KBM-7 (cell line): ENCODE results near the gene CPVL.

Experiments used
- DNase-seq: peaks from one replicate; pipeline ENCODE4 v3.0.0-alpha.2; 2015
- in situ Hi-C: fragments of 300-500 bp; cut with MboI; formaldehyde crosslinking; loops from 2 replicates; pipeline ENCODE4 v1.14.3; 2020; ENCODE audit warnings: low sequenced_read_pairs, low pct_unique_long_range_greater_than_20kb, mixed read lengths

Gene CPVL

GRCh38 chr7:29146057-29146706, at the start of gene CPVL:
Gene CPVL (minus strand): TSS chr7:29146537. CDS start chr7:29121061, 25,476 bp downstream.
- DNase-seq: no peak

DNA sequence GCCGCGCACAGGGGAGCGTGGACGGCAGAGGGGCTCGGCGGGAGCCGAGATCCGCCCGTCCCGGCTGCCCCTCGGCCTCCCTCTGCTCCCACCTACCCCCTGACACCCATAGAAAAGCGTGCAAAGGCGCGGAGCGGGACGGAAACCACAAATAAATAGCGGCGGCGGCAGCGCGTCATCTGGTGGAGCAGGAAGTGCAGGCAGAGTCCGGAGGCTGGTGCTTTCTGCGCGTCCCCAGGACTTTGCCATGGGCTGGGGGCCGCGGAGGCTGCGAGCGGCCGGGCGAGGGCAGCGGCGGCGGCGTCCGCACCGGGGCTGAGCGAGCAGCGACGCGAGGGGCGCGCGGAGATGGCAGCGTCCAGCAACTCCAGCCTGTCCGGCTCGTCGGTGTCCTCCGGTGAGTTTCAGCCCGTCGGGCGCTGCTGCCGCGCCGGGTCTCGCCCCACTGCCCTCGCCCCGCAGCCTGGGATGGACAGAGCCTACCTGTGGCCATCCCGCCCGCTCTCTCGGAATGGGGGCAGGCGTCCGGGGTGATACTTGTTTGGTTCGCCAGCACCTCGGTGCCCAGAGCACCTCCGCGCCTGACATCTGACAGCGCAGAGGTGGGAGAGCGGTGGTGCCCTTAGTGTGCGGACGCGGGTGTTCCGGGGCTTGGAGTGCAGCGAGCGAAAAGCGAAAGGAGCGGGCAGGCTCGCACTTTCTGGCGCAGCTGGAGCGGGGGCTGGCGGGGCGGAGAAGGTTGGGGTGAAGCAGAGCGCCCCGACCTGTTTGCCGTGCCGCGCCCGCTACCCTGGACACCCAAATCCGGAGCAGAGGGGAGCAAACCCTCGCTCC, 48.5 kb upstream of the CPVL start, which contains the start of gene CHN2:
Gene CHN2 (plus strand): TSS at position 182 of the 834 bp plus-strand sequence.
- in situ Hi-C loops: no loop called here
- DNase-seq: peak; percentile 30

More at GRCh38 chr7:29146057-29146706, at the start of gene CPVL:
- in situ Hi-C loops: no loop called here

DNA sequence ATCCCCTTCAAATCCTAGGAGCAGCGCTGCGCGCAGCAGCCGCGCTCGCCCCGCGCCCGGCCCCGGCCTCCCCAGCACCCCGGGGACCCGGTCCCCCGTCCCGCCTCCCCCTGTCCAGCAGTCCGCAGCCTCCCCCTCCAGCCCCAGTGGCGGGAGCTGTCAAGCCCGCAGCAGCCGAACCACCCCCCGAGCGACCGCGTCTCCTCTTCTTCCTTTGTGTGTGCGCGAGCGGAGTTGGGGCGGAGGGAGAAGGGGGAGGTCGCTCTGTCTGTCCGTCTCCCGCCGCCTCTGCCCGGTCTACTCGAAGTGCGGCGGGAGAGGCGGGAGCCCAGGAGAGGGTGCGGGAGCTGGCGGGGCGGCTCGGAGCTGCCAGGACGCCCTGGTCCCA, 47.9 kb upstream of the CPVL start:
- DNase-seq: no peak

DNA sequence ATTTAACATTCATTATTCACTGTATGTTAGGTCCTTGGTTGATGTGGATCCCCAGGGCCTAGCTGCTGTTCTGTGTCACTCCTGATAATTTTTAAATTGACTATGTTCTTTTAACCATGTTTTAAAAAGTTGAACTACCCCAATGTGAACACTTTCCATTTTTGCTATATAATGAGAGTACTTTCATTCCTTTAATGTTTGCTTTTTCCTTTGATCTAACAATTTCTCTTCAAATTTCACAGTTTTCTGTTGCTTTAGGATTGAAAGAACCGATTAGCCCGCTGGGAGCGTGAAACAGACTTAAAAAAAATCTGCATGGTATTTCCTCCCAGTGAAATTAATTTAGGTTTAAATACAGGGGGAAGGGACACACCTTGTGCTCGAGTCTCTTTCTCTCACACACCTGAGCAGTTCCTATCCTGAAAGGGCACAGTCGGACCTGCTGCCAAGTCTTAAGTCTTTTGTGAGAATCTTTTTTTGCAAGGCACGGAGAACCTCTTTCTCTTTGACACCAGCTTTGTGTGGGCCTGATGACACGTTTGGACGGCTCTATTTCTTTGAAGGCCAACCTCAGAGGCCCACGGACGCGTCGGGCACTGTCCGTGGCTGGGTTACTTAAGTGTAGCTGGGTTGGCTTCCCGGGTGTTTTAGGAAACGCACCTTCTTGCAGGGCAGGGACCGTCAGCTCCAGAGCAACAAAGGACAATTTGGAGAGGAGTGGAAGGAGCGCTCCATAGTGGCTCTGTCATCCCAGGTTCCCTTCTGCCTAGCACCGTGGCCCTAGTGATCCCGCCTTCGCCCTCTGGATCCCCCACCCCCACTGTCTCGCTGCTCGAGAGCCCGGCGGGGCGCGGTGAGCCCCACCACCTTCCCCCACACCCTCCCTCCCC, 47.2 kb upstream of the CPVL start:
- DNase-seq: no peak
- in situ Hi-C loops: no loop called here

More for the DNA sequence above, 47.9 kb upstream of the CPVL start:
- in situ Hi-C loops: no loop called here

GRCh38 chr7:29192811-29193210, 46.5 kb upstream of the CPVL start:
- DNase-seq: no peak
- in situ Hi-C loops: no loop called here

DNA sequence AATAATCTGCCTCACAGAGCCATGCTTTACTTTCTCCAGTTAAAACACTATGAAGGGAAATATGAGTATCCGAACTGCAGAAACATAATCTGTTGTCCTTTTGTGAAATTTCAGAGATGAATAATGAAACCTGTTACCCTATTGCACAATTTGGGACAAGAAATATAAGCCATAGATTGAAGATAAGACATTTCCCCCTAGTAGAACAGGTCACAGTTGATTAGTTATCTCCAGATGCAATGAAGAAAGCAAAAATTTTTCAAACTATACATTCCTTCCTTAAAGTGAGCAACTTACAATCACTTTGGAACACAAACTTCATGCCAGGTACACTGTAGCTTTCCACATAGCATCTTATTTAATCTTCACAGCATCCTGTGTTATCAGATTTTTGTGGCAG, 46.0 kb upstream of the CPVL start:
- in situ Hi-C loops: no loop called here
- no peak for DNase-seq

- in situ Hi-C loops: no loop called here
- no peak for DNase-seq
Observed at GRCh38 chr7:29190349-29191045, 44.2 kb upstream of the CPVL start.

DNA sequence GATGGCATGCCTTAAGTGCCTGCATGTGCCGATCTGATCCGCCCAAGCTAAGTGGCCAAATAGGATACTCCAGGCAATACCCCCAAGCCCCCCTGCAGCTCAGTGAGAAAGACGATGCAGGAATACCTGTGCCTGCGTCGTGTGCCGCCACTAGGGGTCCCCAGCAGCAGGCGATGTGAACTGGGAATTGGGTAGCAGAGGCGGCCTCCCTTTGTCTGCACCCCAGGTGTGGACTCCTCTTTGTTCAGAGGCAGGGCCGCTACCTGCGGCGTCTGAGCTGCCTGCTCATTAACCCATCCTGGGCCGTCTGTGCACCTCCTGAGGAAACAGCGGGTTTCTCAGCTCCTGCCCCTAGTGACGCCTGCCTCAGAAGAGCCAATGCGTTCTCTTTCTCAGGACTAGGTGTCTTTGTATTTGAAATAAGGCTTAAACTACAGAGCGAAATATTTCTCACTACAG, 43.4 kb upstream of the CPVL start:
- DNase-seq: peak; percentile 32
- in situ Hi-C loops: no loop called here

DNA sequence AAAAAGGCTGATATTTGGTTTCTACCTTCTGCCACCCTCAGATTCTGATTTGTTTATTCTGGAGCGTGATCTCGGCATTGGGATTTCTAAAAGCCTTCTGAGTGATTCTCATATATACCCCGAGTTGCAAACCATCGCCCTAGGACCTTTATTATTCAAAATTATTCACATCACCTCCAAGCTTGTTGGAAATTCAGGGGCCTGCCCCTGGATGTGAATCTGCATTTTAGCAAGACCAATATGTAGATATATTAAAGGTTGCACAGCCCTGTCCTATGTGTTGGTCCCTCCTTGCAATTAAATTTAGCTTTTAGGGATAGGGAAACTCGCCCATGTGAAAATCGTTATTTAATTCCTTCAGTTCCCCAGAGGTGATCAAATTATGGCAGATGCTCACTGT, 39.3 kb upstream of the CPVL start:
- in situ Hi-C loops: no loop called here
- no peak for DNase-seq

- no peak for DNase-seq
- in situ Hi-C loops: no loop called here
Observed at GRCh38 chr7:29184599-29184998, 38.3 kb upstream of the CPVL start.

- in situ Hi-C loops: no loop called here
- DNase-seq: no peak
Observed at GRCh38 chr7:29179115-29179514, 32.8 kb upstream of the CPVL start.

DNA sequence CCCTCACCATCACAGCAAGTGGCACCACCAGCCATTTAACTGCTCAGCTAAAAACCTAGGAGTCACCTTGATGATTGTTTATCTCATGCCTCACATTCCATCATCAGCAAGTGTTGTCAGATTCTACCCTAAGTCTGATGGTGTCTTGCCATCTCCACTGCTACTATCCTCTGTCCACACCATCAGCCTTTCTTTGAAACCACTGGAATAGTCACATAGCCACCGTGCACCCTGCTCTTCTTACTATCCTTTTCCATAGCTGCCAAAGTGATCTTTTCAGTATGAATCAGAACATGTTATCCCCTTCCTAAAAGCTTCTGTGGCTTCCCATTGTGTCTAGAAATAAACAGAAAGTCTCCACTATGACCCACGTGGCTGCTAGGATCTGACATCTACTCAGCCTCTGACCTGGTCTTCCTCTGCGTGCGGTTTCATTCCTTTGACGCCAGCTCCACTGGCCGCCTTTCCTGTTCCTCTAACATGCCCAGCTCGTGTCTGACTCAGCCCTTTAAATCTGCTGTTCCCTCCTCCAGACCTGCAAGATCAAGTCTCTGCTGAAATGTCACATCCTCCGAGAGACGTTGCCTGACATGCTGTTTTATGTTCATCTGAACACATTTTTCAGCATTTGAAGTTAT, 31.7 kb upstream of the CPVL start:
- DNase-seq: peak; percentile 10
- in situ Hi-C loops: no loop called here

GRCh38 chr7:29173458-29173857, 27.1 kb upstream of the CPVL start:
- in situ Hi-C loops: no loop called here
- DNase-seq: no peak

GRCh38 chr7:29170781-29171180, 24.4 kb upstream of the CPVL start:
- in situ Hi-C loops: no loop called here
- DNase-seq: no peak

- in situ Hi-C loops: no loop called here
- no peak for DNase-seq
Observed at GRCh38 chr7:29167721-29168120, 21.4 kb upstream of the CPVL start.

DNA sequence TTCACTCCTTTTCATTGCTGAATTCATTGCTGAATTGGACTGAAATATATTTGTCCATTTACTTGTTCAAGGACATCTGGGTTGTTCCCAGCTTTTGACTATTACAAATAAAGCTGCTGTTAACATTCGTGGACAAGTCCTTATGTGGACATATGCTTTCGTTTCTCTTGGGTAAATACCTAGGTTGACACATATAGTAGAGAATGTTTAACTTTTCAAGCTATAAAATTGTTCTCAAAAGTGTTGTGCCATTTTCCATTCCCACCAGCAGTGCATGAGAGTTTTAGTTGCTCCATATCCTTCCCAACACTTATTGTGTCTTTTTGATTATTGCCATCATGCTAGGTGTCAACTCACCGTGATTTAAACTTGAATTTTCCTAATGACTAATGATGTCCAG, 17.5 kb upstream of the CPVL start:
- in situ Hi-C loops: no loop called here
- no peak for DNase-seq

- in situ Hi-C loops: no loop called here
- DNase-seq: no peak
Observed at GRCh38 chr7:29162577-29162976, 16.2 kb upstream of the CPVL start.

DNA sequence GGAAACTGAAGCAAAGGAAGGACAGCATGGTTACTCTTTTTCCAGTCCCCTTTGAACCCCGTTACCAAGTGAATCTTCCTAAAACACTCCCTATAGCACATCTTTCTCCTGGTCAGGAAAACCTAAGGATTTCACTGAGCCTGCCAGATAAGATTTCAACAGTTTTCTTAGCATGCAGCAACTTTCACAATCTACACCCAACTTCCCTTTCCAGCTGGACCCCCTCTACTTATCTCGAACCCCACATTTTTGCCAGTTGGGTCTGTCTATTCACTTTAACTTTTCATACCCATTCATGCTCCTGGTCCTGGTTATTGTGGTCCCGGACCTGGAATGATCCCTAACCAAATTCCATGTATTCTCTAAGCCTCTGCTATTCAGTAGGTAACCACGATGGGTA, 14.9 kb upstream of the CPVL start:
- in situ Hi-C loops: no loop called here
- no peak for DNase-seq

DNA sequence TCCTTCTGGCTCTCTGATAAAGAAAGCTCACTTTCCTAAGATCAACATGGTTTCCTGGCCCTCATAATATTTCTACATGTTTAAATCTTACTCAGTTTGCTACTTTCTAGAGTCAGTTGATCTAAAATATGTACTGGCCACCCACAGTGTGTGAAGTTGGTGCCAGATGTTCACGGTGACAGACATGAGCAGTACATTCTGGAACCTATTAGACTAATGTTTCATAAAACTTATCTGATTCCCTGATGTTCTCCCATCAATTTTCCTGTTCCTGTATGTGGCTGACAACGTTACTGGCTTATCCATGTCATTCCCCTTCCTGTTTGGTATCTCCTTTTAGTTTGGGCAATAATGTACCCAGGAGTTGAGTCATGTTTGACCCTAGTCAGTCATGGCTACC, 13.7 kb upstream of the CPVL start:
- in situ Hi-C loops: no loop called here
- no peak for DNase-seq
